HG03060 (cell line): ENCODE data around the gene C19orf67.
A peak's percentile ranks its signal among the peaks of the same experiment; 100 is the strongest.

ENCODE experiments used
- ATAC-seq: cut with Tn5 transposase; IDR thresholded peaks from one replicate; pipeline ENCODE4 v1.9.1; 2021; ENCODE audit warnings: low read depth, moderate number of reproducible peaks; ENCODE audit not compliant: unreplicated experiment

C19orf67 gene

DNA sequence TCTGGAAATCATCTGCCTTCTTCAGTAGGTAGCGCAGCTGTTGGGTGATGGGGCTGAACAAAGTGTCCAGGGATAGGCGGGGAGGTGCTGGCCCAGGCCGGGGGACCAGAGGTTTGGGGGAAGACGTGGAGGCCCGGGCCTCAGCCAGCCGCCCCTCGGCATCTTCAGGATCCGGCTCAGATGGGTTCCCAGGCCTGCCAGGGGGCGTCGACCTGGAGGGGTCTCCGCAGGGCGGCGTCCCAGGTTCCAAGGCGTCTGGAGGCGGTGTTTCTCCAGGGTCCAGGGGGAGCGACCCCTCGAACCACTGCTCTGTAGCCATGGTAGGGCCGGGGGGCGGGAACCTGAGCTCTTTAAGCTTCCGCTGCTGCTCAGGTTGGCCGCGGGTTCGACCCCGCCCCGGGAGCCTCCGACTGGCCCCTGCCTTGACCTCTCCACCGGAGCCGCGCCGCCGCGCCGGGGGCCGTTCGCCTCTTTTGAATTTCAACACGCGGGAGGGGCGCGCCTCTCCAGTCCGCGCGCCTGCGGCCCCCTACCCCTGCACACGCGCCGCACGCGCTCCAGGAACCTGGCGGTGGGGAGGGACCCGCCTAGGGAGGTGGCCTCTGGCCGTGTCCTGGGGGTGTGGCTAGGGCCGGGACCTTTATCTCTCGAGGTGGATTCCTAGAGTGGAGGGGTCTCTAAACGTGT, at the start of gene C19orf67:
Gene C19orf67 (minus strand): TSS at position 475 of the 687 bp plus-strand sequence. CDS start 156 bp downstream, at position 319.
- no peak for ATAC-seq

DNA sequence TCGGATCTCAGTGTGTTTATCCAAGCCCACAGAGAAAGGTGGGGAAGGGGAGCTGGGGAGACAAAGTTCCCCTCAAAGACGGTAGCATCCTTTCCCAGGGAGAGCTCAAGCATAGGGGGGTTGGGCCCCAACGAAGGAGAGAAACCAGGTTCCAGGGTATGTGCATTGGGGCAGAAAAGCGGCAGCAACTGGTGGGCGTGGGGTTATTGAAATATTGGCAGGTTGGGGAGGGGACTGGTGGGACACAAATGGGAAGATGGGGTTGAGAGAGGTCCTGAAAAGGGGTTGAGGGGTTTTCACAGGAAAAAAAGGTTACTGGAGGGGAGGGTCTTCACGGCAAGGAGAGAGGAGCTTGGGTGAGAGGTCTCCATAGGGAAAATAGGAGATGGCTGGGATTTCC, 49.8 kb upstream of the C19orf67 start:
- ATAC-seq: no peak

DNA sequence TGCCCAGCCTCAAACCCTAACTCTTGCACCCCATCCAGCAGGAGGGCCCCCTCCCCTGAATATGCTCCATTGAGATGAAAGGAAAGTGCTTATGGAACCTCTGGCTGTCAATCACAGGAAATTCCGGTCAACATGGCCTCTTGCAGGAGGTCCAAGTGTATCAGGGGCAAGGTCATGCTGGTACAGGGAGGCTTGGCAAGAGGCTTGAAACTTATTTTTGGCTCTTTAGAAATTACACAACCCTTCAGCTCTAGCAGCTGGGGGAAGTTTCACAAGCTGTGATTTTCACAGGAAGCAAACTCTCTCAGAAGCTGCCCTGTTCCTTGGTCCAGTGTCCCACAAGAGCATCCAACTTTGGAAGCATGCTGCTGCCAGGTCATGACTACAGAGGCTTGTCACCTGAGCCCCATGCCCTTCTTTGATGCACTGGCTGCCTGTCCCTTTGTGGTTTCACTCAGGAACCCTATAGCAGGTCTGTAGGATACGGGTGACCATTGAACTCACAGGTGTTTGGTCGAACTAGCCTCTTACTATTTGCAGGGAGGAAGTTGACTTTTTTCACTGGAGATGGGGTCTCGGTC, 42.4 kb upstream of the C19orf67 start:
- no peak for ATAC-seq

DNA sequence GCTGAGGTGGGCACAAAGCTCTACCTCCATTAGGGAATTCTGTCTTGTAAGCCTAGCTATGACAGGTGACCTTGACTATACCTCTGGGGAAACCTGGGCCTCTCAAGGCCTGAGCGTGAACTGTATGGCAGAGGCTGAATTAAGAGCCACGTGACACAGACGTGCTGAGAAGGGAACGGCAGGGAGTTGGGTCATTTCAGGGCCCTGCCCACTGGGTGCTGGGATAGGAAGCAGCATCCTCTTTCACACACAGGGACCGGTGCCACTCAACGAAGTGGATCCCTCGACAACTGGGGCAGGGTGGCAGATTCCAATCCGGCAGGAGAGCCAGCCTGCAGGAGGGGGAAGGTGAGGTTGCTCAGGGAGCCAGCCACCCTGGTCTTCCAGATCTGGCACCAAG, 41.6 kb upstream of the C19orf67 start:
- no peak for ATAC-seq

DNA sequence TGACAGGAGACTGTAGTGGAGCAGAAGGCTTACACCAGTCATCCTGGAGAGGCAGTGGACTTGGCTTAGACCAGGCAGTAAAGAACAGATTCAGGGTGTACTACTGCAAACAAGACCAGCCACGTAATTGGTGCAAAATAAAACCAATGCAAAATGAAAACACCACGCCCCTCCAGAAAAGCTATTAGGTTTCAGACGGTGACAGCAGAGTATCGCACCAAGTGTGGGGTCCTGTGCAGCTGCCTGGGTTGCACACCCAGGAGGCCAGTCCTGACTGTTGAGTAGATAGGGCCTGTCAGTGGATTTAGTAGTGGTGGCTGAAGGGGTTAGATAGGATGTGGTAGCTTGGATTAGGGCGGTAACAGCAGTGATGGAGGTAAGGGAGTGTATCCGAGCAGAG, 37.3 kb upstream of the C19orf67 start:
- ATAC-seq: no peak

DNA sequence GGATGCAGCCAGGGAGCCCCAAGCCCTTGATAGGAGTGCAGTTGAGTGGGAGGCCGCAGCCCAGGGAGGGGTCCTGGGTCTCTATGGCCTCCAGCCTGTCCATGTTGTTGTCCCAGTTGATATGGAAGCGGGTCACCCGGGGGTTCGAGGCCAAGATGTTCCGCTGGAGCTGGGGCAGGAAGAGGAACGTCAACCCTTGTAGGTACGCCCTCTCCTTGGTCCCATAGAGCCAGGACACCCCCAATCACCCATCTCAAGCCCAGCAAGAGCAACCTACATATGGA, 34.9 kb upstream of the C19orf67 start:
- ATAC-seq: no peak

DNA sequence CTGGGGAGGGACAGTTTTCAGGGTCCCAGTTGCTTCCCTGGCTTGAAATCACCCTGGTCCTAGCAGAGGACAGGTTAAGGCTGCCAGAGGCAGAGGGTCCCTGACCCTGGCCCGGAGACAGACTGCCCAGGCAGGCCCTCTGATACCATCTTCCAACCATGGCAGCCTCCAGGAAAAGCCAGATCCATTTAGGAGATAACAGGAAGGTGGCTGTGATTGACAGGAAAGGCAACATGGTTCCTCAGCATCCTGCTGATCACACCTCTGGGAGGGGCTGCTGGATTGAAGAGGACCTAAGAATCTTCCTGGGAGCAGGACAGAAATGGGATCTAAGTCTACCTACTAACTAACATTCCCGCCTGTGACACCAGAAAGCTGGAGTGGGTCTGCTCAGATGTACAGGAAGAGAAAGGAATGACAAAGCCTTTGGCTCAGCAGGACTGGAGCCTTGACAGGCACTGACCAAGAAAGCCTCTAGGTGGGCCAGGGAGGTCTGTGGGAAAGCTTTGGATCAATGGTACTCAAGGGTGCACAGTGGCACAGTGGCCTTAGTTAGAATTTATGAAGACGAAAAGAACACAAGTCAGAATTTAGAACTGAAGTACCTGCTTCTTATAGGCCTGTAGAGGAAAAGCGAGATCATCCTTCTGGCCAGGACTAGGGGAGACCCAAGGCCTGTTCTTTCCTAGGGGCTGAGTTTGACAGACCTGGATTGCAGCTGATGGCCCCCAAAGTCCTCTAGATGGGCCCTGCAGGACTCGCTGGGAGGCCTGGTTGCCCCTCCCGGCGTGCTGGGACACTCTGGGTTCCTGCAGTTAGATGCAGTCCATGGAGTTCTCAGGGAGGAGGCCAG, 34.3 kb upstream of the C19orf67 start:
- no peak for ATAC-seq

DNA sequence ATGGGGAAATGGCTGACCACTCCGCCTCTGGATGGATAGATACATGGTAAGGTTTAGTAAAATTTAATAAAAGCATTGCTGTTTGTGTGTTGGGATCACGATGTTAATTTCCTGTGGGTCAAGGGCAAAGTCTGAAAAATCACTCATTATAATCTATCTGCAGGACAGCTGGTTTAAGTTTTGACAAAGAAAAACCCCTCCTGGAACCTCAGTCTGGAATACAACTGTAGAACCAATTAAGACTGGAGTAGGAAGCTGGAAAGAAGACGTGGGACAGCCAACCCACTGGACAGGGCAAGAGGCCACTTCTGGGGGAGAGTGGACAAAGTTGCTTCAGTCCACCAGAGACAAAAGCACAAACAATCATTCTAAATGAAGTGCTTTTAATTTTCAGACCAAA, 33.6 kb upstream of the C19orf67 start:
- no peak for ATAC-seq

DNA sequence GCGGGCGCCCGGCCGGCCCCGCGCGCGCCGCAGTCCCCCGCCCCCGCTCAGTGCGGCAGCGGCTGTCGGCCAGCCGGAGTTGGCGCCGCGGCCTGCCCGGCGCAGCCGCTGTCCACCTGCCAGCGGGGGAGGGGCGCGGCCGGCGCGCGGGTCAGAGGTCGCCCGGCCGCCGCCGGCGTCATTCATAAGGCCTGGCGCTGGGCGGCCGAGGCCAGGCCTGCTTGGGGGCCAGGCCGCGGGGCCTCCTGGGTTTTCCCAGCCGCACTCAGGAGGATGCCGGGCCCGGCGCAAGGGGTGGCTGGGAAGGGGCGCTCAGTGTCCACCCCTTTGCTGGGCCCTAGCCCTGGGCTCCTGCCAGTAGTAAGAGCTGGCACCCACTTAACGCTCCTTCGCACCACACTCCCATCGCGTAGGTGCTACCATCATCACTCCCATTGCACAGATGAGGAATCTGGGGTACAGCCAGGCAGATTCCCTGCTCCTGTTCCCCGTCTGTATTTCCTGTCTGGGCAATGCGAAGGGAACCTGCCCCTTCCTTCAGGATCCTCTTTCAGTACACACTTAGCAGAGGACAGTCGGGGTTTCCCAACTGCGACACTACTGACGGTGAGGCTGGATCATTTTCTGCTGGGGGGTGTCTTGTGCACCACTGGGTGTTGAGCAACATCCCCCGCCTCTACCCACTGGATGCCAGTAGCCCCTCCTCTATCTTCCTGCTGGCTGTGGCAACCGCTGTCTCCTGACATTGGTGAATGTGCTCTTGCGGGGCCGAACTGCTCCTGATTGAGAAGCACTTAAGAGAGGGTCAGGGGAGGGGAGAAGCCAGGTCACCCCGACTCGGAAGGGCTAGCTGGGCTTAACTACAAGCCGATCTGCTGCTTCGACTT, 32.8 kb upstream of the C19orf67 start:
- peak; percentile 14 for ATAC-seq

DNA sequence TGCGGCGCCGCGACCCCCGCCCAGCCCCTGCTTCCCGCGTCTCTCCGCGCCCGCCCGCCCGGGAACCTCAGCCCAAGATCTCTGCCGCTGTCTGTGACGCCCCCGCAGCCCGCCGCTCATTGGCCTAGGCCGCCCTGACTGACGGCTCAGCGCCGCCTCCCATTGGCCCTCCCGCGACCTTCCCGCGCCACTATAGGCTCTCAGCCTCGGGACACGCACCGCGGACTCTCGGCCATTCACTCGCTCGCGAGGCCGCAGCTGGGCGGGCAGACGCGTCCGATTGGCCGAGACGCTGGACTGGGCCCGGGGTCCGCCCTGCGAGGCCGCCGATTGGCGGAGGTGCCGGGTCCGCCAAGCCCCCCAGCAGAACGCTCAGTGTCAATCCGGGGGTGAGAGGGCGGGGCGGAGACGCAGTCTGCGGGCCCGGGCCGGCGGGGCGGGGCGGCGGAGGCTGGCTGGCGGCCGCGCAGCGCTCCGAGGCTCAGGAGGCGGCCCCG, 32.1 kb upstream of the C19orf67 start, which contains the start of gene PRKACA:
Gene PRKACA (minus strand): TSS at position 95 of the 497 bp plus-strand sequence. CDS start 215 bp downstream, outside the sequence.
- ATAC-seq: peak; percentile 74

DNA sequence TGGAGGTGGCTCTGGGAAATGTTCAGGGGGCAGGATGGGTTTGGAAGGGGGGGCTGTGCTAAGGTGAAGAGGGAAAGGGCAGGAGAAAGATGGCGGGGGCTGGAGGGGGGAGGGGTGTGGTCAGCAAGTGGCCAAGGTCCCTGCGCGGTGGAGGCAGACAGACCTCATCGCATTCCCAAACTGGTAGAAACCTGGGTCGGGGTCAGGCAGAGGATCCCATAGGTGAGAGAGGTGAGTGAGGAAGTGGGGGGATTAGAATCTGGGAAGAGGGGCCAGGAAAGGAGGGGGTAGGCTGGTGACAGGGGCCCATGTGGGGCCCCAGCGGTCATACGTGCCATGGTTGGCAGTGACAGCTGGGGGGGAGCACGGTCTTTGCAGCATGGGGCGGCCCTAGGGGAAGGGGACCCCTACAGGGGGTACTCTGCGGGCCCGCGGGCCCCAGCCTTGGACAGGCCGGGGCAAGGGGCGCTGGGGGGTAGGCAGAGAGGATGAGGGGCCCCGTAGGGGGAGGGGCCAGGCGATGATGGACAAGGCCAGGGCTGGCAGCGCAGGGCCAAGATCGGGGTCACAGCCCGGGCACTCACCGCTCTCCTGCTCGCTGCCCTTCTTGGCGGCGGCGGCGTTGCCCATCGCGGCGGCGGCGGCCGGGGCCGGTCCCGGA, 31.5 kb upstream of the C19orf67 start:
- no peak for ATAC-seq

DNA sequence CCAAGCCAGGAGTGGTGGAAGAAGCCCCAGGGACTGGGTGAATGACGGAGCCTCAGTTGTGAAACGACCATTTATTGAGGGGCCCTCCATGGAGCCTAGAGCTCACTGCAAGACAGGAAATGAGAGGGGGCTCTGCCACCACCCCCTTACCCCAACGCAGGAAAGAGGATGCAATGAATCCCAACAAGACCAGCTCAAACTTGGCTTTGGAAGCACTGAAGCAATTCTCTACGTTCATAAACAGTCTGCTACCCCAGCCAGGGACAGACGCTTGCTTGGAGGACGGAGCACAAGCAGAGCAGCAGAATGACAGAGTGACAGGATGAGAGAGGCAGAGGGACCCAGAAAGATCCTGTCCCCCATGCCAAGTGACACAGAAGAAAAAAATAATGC, 30.9 kb upstream of the C19orf67 start:
- no peak for ATAC-seq

DNA sequence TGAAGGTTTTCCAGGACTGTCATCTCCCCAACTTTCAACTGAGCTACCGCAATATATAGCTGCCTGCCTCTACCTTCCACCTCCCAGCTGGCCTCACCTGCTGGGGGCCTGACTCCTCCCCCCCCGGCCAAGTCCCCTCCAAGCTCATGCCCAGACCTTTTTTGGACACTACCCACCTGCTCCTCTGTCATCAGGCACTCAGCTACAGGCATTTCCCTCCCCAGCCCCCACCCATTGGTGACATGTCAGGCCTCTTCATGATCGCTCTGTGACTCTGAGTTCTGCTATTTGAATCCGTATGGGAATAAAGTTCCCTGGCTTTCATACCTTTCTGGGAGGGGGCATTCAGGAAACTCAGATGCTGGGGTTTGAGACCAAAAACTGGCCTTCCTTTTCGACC, 30.2 kb upstream of the C19orf67 start:
- ATAC-seq: no peak

DNA sequence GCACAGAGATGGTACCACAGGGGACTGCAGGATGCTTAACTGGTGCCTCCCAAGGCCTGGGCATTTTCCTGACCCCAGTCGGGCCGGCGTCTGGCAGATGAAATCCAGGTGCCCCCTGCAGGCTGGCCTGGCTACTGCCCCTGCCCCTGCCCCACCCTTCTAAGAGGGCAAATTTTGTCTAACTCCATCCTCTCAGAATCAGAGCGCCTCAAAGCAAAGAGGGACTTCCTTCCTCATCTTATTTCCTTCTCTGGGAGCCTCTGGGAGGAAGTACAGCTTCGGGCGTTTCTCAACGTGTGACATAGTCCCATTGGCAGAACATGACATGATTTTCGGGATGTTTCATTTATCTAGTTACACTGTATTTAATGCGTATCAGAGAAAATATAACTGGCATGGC, 29.3 kb upstream of the C19orf67 start:
- no peak for ATAC-seq

DNA sequence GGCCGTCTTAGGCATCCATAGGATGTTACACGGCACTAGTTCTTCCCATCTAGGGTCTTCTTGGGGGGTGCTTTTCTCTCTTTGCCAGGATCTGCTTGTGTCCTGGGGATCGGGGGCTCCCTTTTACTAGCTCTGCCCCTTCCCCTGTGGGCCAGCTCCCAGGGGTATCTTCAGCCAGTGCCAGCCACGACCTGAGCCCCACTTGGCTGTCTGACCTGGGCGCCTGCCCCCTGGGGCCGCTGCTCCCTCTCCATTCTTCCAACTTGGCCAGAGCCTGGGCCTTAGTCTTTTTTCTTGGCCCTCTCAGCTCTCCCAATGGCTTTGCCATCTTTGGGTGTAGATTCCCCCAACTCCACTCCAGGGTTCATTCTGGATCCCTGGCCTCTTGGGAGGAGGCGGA, 28.9 kb upstream of the C19orf67 start:
- ATAC-seq: no peak

DNA sequence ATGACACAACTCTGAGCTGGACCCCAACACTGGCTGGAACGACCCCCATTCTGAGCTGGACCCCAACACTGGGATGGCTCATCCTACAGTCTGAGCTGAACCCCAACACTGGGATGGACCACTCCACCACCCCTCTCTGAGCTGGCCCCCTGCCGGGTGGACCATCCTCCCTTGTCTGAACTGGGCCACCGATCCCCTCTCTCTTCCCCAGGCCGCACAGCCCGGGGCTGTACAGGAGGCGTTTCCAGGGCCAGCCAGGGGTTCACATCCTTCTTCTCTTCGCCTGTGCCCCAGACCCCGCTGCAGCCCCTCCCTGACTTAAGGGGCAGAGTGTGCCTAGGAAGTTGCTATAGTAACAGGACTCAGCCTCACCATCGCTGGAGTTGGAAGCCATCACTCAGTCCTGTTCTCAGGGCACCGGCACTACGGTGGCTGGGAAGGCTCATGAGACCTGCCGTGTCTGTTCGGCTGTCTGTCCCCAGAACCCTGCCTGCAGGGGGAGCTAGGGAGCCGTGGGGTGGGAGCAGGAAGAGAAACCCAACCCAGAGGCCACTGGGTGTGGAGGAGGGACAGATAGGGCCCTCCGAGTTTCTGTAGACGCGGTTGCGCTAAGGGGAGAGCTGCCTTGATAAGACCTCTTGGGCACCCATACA, 28.3 kb upstream of the C19orf67 start:
- ATAC-seq: no peak

DNA sequence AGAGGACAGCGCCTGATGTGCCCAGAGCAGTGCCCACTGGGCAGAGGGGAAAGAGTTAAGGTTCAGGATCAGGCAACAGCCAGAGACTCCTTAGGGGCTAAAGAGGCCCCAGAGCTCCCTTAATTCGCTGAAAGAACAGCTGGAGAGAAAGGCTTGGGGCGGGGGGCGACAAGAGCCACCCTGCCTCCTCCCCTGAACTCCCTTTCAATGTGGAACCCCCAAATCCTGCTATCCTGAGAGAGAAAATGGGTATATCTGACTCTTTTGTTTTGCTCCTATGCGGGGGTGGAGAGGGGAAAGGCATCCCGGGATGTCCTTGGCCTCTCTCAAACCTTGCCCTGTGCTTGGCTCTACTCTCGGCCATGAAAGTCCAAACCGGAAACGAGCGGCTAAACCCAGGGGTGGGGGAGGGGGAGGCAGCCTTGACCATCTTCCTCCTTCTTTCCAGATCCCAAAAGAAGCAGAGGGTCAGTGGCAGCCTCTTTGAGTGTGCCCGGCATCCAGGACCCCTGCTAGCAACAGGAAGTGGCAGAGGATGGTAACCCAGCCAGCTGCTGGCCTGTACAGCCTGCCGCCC, 27.3 kb upstream of the C19orf67 start:
- ATAC-seq: no peak

DNA sequence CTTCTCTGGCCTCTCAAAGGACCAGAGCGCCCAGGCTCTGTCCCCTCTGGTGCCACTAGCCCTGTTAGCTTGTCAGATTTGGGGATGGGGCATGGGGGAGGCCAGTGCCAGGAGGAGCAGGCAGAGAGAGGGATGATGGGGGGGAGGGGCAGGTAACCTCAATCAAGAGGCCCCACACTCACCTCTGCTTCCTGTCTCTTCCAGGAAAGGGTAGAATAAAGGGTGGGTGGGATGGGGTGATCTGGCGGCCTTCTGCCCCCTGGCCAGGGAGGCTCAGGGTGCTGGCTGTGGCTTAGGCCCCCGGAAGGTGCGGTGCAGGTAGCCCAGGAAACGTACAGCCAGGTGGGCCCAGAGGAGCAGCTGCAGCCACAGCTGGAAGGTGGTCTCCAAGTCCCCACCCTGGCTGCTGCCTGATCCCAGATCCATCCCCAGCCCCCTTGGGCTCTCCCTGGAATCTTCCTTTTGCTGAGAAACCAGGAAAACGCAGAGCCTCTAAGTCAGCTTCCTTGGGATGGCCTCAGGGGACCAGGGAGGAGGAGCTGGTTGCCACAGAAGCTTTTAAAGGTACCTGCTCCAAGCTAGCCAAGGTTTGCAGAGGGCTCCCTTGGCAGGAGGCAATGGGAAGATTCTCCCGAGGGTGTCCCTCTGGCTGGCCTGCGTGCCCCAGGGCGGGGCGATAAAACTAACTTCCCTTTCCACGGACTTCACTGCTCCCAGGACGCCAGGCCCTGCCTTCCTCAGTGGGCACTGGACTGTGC, 26.6 kb upstream of the C19orf67 start:
- no peak for ATAC-seq
